ENCODE measurements around the gene SGPP2. TPM values are rescaled to one million over a fixed set of nuclear protein-coding genes. Genes with fewer than 3 reads are reported as not detected.

The SGPP2 gene
- total and polyA plus RNA-seq, 2 of the 4 experiments (the other 2 are of a cell fraction): not detected

- Histone ChIP-seq H3K9me3 (ENCODE audit: control insufficient read depth, insufficient read depth, low read length) (no peaks in the 10 kb centered on the region), H3K14ac (replicated peaks; ENCODE audit: low read depth, low read length) (no peak overlapping the region), H4K8ac (ENCODE audit: low read depth in 2 of 2, low read length in 2 of 2) (no peak overlapping the region), H3K4me3 (ENCODE audit: insufficient read depth, low read depth, low read length) (no peak overlapping the region), H2BK5ac (ENCODE audit: low read depth, low read length, poor library complexity, severe bottlenecking) (no peak overlapping the region), H2BK15ac (ENCODE audit: low read depth, low read length) (no peak overlapping the region), H4K91ac (ENCODE audit: insufficient read depth, low read depth, low read length) (no peak overlapping the region), H2AFZ (replicated peaks; ENCODE audit: low read length, poor library complexity) (no peak overlapping the region), H4K5ac (ENCODE audit: low read depth, low read length) (no peak overlapping the region), H3K18ac (ENCODE audit: low read depth, low read length) (no peak overlapping the region), H3K56ac (ENCODE audit: extremely low read depth, insufficient read depth, low read length) (no peak overlapping the region), H3K9ac (ENCODE audit: low read depth, low read length) (no peak overlapping the region), H3K27me3 (ENCODE audit: control insufficient read depth, insufficient read depth, low read length) (no peaks in the 10 kb centered on the region; the same call in none of the 2 replicates), H3K23ac (ENCODE audit: low read depth, low read length) (no peak overlapping the region), H3K4ac (ENCODE audit: low read depth, low read length) (no peak overlapping the region), H3K4me1 (ENCODE audit: control insufficient read depth, insufficient read depth, low read length) (no peaks in the 10 kb centered on the region), H2AK9ac (replicated peaks; ENCODE audit: low read depth, low read length, poor library complexity) (no peak overlapping the region), H4K20me1 (ENCODE audit: insufficient read depth, low read length) (no peaks in the 10 kb centered on the region), H2BK20ac (ENCODE audit: low read depth, low read length) (no peak overlapping the region), H2AK5ac (ENCODE audit: low read depth, low read length) (no peak overlapping the region), H2BK120ac (ENCODE audit: low read depth, low read length) (no peak overlapping the region), H3K9me1 (ENCODE audit: insufficient read depth, low read length) (no peaks in the 10 kb centered on the region), H3K36me3 (ENCODE audit: control insufficient read depth, insufficient read depth, low read length) (no peaks in the 10 kb centered on the region), H3K4me2 (ENCODE audit: low read depth, low read length) (no peak overlapping the region; the same call in 1 of the 2 replicates), H3K27ac (ENCODE audit: insufficient read depth, low read length) (peak overlapping the region; percentile 49; the same call in 1 of the 2 replicates), H3K79me1 (ENCODE audit: low read depth in 1 of 2, low read length in 2 of 2) (no peaks in the 10 kb centered on the region)
- ChIA-PET POLR2A (ENCODE audit: unreplicated experiment) (no interaction called here), CTCF (no interaction called here)
- 20% methylated on average over 1 of the region's 4 CpGs; no CpG with 5 or more reads in 1 of the 2 experiments for WGBS, 2 experiments (ENCODE audit: extremely low coverage in 2 of 2, insufficient read length in 1 of 2)
- BruUV-seq (replicated peaks): no TSS peak
- ATAC-seq (ENCODE audit: low read depth) (peak; percentile 92), DNase-seq (peak; percentile 71)
- dilution Hi-C loops (cut with HindIII; ENCODE audit: low sequenced_read_pairs, unreplicated experiment): no loop called here
- in situ Hi-C loops (cut with MboI; ENCODE audit: low sequenced_read_pairs): no loop called here
- intact Hi-C loops (cut with micrococcal nuclease): no loop called here
- TF ChIP-seq MAFK (IDR thresholded peaks at IDR 0.05; ENCODE audit: low read depth, low read length) (no peak), CHD1 (IDR thresholded peaks at IDR 0.05; ENCODE audit: low read depth, low read length) (no peak), CTCF (conservative IDR thresholded peaks at IDR 0.05; ENCODE audit: low read depth, low read length) (no peak), MAZ (IDR thresholded peaks at IDR 0.05; ENCODE audit: borderline replicate concordance, low read depth, low read length) (no peak), FOS (IDR thresholded peaks at IDR 0.05; ENCODE audit: low read depth, low read length) (no peak), SMC3 (IDR thresholded peaks at IDR 0.05; ENCODE audit: low read depth, low read length) (no peak), USF2 (IDR thresholded peaks at IDR 0.05; ENCODE audit: low read depth, low read length) (peak; percentile 50; the same call in 1 of the 2 replicates), POLR2A (IDR thresholded peaks at IDR 0.05; ENCODE audit: low read depth, low read length) (no peak), RFX5 (IDR thresholded peaks at IDR 0.05; ENCODE audit: low read depth, low read length) (no peak), RAD21 (IDR thresholded peaks at IDR 0.05; ENCODE audit: low read length) (no peak), CEBPB (IDR thresholded peaks at IDR 0.05; ENCODE audit: low read depth, low read length) (no peak), NFE2L2 (IDR thresholded peaks at IDR 0.05; ENCODE audit: low read depth, low read length) (no peak), MXI1 (IDR thresholded peaks at IDR 0.05; ENCODE audit: borderline replicate concordance, low read depth, low read length) (no peak), BHLHE40 (IDR thresholded peaks at IDR 0.05; ENCODE audit: low read depth, low read length) (0 out of 2 replicates have a peak, but pooled peaks have one; percentile 44), RCOR1 (IDR thresholded peaks at IDR 0.05; ENCODE audit: insufficient replicate concordance, low read length) (no peak)
These were observed 16.5 kb downstream of the SGPP2 start for GRCh38 chr2:222440673-222441422.

Data from IMR-90 (cell line).